ENCODE results near the gene NLRP1.
"Not testable (repeated sequence)": the region's sequence is repeated elsewhere in the genome, so short reads cannot be mapped to it uniquely, and the experiment has no call there.

NLRP1 gene

GRCh38 chr17:5587438-5588032, 3.2 kb upstream of the NLRP1 start:
- DNase-seq (ENCODE audit: low read depth) = peak; percentile 22

- no peak for DNase-seq (ENCODE audit: low read depth)
Measured at GRCh38 chr17:5585836-5586521, 1.7 kb upstream of the NLRP1 start.

GRCh38 chr17:5585287-5585794, 1.0 kb upstream of the NLRP1 start:
- no peak for DNase-seq (ENCODE audit: low read depth)

GRCh38 chr17:5583426-5584382, 605 bp downstream of the NLRP1 start:
- no peak for DNase-seq (ENCODE audit: low read depth)

GRCh38 chr17:5582209-5583185, 1.8 kb downstream of the NLRP1 start:
- DNase-seq (ENCODE audit: low read depth) = no peak

- DNase-seq (ENCODE audit: low read depth) = no peak
Measured at GRCh38 chr17:5581655-5582054, 2.7 kb downstream of the NLRP1 start.

- no peak for DNase-seq (ENCODE audit: low read depth)
Measured at GRCh38 chr17:5580969-5581368, 3.3 kb downstream of the NLRP1 start.

- DNase-seq (ENCODE audit: low read depth) = no peak
Measured at GRCh38 chr17:5580367-5580766, 3.9 kb downstream of the NLRP1 start.

- DNase-seq (ENCODE audit: low read depth) = not testable (repeated sequence)
Measured at GRCh38 chr17:5578768-5579167, 5.5 kb downstream of the NLRP1 start.

- DNase-seq (ENCODE audit: low read depth) = not testable (repeated sequence)
Measured at GRCh38 chr17:5573017-5573416, 11.3 kb downstream of the NLRP1 start.

- no peak for DNase-seq (ENCODE audit: low read depth)
Measured at GRCh38 chr17:5571281-5571680, 13.0 kb downstream of the NLRP1 start.

- DNase-seq (ENCODE audit: low read depth) = no peak
Measured at GRCh38 chr17:5565808-5566207, 18.5 kb downstream of the NLRP1 start.

GRCh38 chr17:5563456-5563855, 20.9 kb downstream of the NLRP1 start:
- no peak for DNase-seq (ENCODE audit: low read depth)

- DNase-seq (ENCODE audit: low read depth) = no peak
Measured at GRCh38 chr17:5562661-5563360, 21.5 kb downstream of the NLRP1 start.

GRCh38 chr17:5561736-5562571, 22.4 kb downstream of the NLRP1 start:
- no peak for DNase-seq (ENCODE audit: low read depth)

- no peak for DNase-seq (ENCODE audit: low read depth)
Measured at GRCh38 chr17:5560361-5560988, 23.8 kb downstream of the NLRP1 start.

- DNase-seq (ENCODE audit: low read depth) = no peak
Measured at GRCh38 chr17:5558815-5559785, 25.2 kb downstream of the NLRP1 start.

- no peak for DNase-seq (ENCODE audit: low read depth)
Measured at GRCh38 chr17:5557990-5558389, 26.3 kb downstream of the NLRP1 start.

Data from activated T-helper 1 cell treated with Interleukin-2 at 50 U/mL for 16 hours (primary cell).